Right lobe of liver (tissue), 6 donors: ENCODE measurements around the gene NTF4. TPM values are rescaled to one million over a fixed set of nuclear protein-coding genes. Genes with fewer than 3 reads are reported as not detected.
A peak's percentile ranks its signal among the peaks of the same experiment; 100 is the strongest.

Experiments
- ATAC-seq, 4 donors: fragments of 200-7000 bp; cut with Tn5 transposase; one replicate each; pipeline ENCODE4 v1.9.1; 2020; ENCODE audit warnings: mild to moderate bottlenecking in 4 of 4, moderate library complexity in 4 of 4
- DNase-seq, 3 donors: peaks; one replicate each; pipeline ENCODE4 v3.0.0-alpha.2; 2020
- H3K27ac ChIP-seq, 3 donors: fragments of 200-600 bp; one replicate each; pipeline ENCODE4 v1.8.0; 2022
- H3K27me3 ChIP-seq, 2 donors: fragments of 200-600 bp; one replicate each; pipeline ENCODE4 v1.8.0; 2022
- H3K36me3 ChIP-seq, 4 donors: fragments of 200-600 bp; sonication (generic) in 1 of 4; one replicate each; pipeline versions ENCODE4 v1.5.1 to v1.8.0; 2017 to 2022; ENCODE audit warnings: control low read depth in 1 of 4
- H3K4me1 ChIP-seq, 4 donors: fragments of 200-600 bp; sonication (generic) in 1 of 4; one replicate each; pipeline versions ENCODE4 v1.5.1 to v1.8.0; 2017 to 2022; ENCODE audit warnings: control low read depth in 1 of 4
- H3K4me3 ChIP-seq, 3 donors: fragments of 200-600 bp; one replicate each; pipeline ENCODE4 v1.8.0; 2022
- H3K9me3 ChIP-seq, 4 donors: fragments of 200-600 bp; sonication (generic) in 1 of 4; one replicate each; pipeline versions ENCODE4 v1.5.1 to v1.8.0; 2017 to 2022; ENCODE audit warnings: control low read depth in 1 of 4
- CTCF ChIP-seq, 4 donors: fragments of 200-600 bp in 3 of 4; fragments of 450-650 bp in 1 of 4; IDR thresholded peaks; one replicate each; pipeline versions ENCODE4 v1.5.1 to v1.8.0; 2016 to 2022; ENCODE audit warnings: antibody characterized with exemption in 4 of 4, mild to moderate bottlenecking in 2 of 4
- POLR2A ChIP-seq: fragments of 450-650 bp; IDR thresholded peaks from one replicate; pipeline ENCODE4 v1.6.1; 2017; ENCODE audit warnings: antibody characterized with exemption, mild to moderate bottlenecking
- WGBS: methylation state at CpG from one replicate; pipeline ENCODE4 v1.1.6; 2018; ENCODE audit warnings: low coverage, low lambda C conversion rate; ENCODE audit not compliant: insufficient coverage; ENCODE audit errors: missing lambda C conversion rate; 5-methylcytosine and 5-hydroxymethylcytosine counted together
- intact Hi-C, 2 donors: fragments of 100-400 bp; cut with DNase I; formaldehyde crosslinking; loops; one replicate each; pipeline versions ENCODE4 v1.11.2 to v1.14.1; 2022
- total RNA-seq, 6 experiments: library from RNA; depleted of rRNA in 2 of 6; stranded (reverse); fragments of >200 nt in 2 of 6; fragmentation: NEBNext Ultra II Directional in 3 of 6; extraction: Animal tissue kit (Norgen Biotek cat#: 25700) in 3 of 6; gene quantifications; one replicate each; pipeline versions ENCODE4 v1.1.0 to v1.2.4, GENCODE V29; 2016 to 2023
- donor health status: DM: no; HTN: yes; CAD: no.
- donor health status: DM: no; HTN: no; CAD: no.
- donor health status: DM: no; HTN: no; CAD: no.
- donor health status: DM: no; HTN: yes; CAD: no.
- donor health status: DM: no; HTN: yes; CAD: no.

The NTF4 gene
- total RNA-seq, 6 experiments from 2014 or later = not detected

DNA sequence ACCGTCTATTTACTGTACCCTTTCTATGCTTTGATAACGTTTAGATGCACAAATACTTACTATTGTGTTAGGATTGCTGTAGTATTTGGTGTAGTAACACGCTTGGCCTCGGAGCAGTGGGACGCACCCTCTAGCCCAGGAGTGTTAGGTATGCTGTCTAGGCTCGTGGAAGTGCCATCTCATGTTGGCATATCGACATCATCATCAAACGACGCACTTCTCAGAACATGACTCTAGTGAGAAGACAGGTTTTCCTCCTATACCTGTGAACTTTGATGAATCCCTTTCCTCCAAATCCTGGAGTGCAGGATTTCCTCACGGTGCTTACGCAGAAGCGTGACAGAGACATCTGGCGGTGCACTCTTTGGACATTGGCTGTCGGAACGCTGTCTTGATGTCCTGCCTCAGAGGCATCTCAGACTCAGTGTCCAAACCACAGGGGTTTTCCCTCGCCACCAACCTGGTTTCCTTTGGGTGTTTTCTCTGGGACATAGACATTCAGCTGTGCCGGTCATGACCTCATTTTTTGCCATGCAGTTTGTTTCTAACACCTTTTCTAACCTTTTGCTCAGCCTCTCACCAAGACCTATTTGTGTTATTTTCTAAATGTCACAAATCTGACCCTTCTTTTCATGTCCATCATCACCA, 26.9 kb upstream of the NTF4 start:
- peaks cover 13 to 55% (median 34%) of the 10 kb centered on the region in 4 donors for H3K36me3 ChIP-seq
- WGBS = 83% methylated on average over 8 of the region's 17 CpGs
- TF ChIP-seq CTCF (IDR thresholded peaks at IDR 0.05) = no peak
- no peak for TF ChIP-seq POLR2A

DNA sequence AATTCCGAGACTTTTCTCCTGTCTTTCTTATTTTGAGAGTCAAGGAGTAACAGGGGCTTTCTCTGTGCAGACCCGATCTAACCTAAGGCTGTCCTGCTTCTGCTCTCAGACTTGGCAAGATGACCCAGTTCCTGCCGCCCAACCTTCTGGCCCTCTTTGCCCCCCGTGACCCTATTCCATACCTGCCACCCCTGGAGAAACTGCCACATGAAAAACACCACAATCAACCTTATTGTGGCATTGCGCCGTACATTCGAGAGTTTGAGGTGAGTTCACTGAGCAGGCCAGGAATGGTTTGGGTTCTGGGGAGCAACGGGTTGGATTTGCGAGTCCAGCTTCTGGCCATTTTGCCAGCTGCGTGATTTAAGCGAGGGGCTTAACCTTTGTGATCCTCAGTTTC, 21.7 kb upstream of the NTF4 start:
- Histone ChIP-seq H3K4me3 (peak overlapping the region; percentile 64 to 99 (median 79)), H3K9me3 (no peaks in the 10 kb centered on the region), H3K27me3 (no peaks in the 10 kb centered on the region), H3K36me3 (peaks cover 7 to 19% (median 12%) of the 10 kb centered on the region in 4 donors), H3K27ac (peak overlapping the region in 1 of 3 donors; percentile 72), H3K4me1 (peaks cover 0 to 12% (median 3%) of the 10 kb centered on the region in 4 donors)
- TF ChIP-seq CTCF (IDR thresholded peaks at IDR 0.05) (no peak), POLR2A (no peak)
- WGBS = 11% methylated on average over 5 of the region's 11 CpGs
- DNase-seq (no peak), ATAC-seq (no peak)
- intact Hi-C loops = no loop called here

More for the DNA sequence above, 26.9 kb upstream of the NTF4 start:
- Histone ChIP-seq H3K27me3 (no peaks in the 10 kb centered on the region), H3K4me1 (peaks cover 0 to 9% (median 2%) of the 10 kb centered on the region in 4 donors), H3K27ac (no peak overlapping the region), H3K4me3 (no peak overlapping the region), H3K9me3 (no peaks in the 10 kb centered on the region)
- intact Hi-C loops = loop anchor here in 1 of 2 donors (10.0 kb wide), 1 partner anchor 103 kb away; no protein-coding TSS in a partner anchor
- DNase-seq (no peak), ATAC-seq (no peak)

DNA sequence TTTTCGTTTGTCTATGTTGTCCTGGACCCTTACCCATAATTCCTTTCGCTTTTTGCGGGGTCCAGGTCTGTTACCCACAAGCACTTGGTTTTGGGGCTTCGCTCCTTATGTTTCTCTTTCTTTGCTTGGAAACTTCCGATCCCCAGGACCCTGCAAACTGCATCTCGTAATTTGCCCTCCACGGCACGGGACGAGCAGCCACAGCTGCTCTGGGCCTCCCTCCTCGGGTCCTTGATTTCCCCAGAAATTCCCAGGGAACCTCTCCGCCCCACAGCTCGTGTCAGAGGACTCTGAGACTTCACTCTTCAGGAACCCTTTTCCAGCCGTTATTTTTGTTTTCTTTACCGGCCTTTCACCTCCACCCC, 21.2 kb upstream of the NTF4 start:
- TF ChIP-seq POLR2A (no peak), CTCF (IDR thresholded peaks at IDR 0.05) (no peak)
- no peaks in the 10 kb centered on the region for H3K27me3 ChIP-seq
- peaks cover 0 to 12% (median 3%) of the 10 kb centered on the region in 4 donors for H3K4me1 ChIP-seq
- H3K9me3 ChIP-seq = no peaks in the 10 kb centered on the region
- peak overlapping the region; percentile 64 to 99 (median 79) for H3K4me3 ChIP-seq
- intact Hi-C loops = no loop called here
- WGBS = under 1% methylated on average over 14 of the region's 14 CpGs
- H3K36me3 ChIP-seq = peaks cover 4 to 15% (median 10%) of the 10 kb centered on the region in 4 donors
- no peak for ATAC-seq
- H3K27ac ChIP-seq = peak overlapping the region; percentile 72 to 79 (median 73)
- no peak for DNase-seq

- WGBS = under 1% methylated on average over 26 of the region's 89 CpGs
- H3K27ac ChIP-seq = peak within 1 kb of the TSS; percentile 72 to 79 (median 73)
- H3K9me3 ChIP-seq = no peaks in the 10 kb centered on the region
- ATAC-seq (peak; percentile 97 to 98 (median 98)), DNase-seq (peak; percentile 99)
- peaks cover 0 to 9% (median 5%) of the 10 kb centered on the region in 4 donors for H3K36me3 ChIP-seq
- peaks cover 0 to 12% (median 3%) of the 10 kb centered on the region in 4 donors for H3K4me1 ChIP-seq
- H3K27me3 ChIP-seq = no peaks in the 10 kb centered on the region
- peak; percentile 93 for TF ChIP-seq POLR2A
- TF ChIP-seq CTCF (IDR thresholded peaks at IDR 0.05) = peak in 1 of 4 donors; percentile 1
- peak within 1 kb of the TSS; percentile 64 to 99 (median 79) for H3K4me3 ChIP-seq
- intact Hi-C loops = no loop called here
Observed at GRCh38 chr19:49085020-49085867, 20.6 kb upstream of the NTF4 start, which contains the start of gene SNRNP70. TSS of gene SNRNP70 (plus strand) at chr19:49085451. CDS start at chr19:49086415, 964 bp downstream.
